Measurements from ENCODE around the gene TBL2. TPM values are rescaled to one million over a fixed set of nuclear protein-coding genes. Genes with fewer than 3 reads are reported as not detected.

Gene TBL2
- polyA plus RNA-seq, 1 donor from 2014 or later = 38.6 TPM

DNA sequence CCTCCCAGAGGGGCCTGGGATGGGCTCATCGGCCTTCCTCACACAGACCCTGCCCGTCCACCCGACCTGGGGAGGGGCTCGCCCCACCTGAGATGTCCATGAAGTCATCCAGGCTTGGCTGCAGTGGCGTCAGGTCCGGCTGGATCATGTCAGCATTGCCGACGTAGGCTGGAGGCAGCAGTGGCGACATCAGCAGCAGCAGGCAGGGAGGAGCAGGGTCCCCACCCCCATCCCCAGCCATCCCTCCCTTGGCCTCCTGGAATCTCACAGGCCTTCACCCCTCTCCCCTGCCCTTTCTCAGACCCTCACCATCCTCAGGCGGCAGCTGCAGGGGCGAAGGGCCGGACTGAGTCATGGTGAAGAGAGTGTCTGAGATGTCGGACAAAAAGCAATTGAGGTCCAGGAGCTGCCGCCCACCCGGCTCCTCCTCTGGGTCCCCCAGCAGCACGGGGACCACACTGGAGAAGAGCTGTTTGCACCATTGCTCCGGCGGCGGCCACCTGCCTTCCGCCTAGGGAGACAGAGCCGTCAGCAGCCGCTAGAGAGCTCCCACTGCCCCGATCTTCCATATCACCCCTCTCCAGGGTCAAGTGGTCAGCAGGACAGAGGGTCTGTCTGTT lies 27.3 kb upstream of the TBL2 start:
- no peaks in the 10 kb centered on the region for H3K9me3 ChIP-seq (ENCODE audit: low read length)
- no peak overlapping the region for H3K4me3 ChIP-seq (ENCODE audit: low read length)
- no peaks in the 10 kb centered on the region for H3K27me3 ChIP-seq (ENCODE audit: insufficient read depth, low read depth, low read length)
- no peaks in the 10 kb centered on the region for H3F3A ChIP-seq (ENCODE audit: insufficient read depth, low read length, poor library complexity, severe bottlenecking)
- no peaks in the 10 kb centered on the region for H4K20me1 ChIP-seq (ENCODE audit: insufficient read depth)
- no peak for TF ChIP-seq SMC3 (conservative IDR thresholded peaks at IDR 0.05; ENCODE audit: poor library complexity)
- TF ChIP-seq TAF1 (IDR thresholded peaks at IDR 0.05; ENCODE audit: low read depth) = no peak
- TF ChIP-seq EZH2 (IDR thresholded peaks at IDR 0.05; ENCODE audit: borderline replicate concordance, insufficient read depth, low read length, poor library complexity, severe bottlenecking) = no peak
- TF ChIP-seq, protein P1, sequence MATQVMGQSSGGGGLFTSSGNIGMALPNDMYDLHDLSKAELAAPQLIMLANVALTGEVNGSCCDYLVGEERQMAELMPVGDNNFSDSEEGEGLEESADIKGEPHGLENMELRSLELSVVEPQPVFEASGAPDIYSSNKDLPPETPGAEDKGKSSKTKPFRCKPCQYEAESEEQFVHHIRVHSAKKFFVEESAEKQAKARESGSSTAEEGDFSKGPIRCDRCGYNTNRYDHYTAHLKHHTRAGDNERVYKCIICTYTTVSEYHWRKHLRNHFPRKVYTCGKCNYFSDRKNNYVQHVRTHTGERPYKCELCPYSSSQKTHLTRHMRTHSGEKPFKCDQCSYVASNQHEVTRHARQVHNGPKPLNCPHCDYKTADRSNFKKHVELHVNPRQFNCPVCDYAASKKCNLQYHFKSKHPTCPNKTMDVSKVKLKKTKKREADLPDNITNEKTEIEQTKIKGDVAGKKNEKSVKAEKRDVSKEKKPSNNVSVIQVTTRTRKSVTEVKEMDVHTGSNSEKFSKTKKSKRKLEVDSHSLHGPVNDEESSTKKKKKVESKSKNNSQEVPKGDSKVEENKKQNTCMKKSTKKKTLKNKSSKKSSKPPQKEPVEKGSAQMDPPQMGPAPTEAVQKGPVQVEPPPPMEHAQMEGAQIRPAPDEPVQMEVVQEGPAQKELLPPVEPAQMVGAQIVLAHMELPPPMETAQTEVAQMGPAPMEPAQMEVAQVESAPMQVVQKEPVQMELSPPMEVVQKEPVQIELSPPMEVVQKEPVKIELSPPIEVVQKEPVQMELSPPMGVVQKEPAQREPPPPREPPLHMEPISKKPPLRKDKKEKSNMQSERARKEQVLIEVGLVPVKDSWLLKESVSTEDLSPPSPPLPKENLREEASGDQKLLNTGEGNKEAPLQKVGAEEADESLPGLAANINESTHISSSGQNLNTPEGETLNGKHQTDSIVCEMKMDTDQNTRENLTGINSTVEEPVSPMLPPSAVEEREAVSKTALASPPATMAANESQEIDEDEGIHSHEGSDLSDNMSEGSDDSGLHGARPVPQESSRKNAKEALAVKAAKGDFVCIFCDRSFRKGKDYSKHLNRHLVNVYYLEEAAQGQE (IDR thresholded peaks at IDR 0.05; ENCODE audit: borderline replicate concordance) = no peak
- TF ChIP-seq POLR2AphosphoS5 (IDR thresholded peaks at IDR 0.05) = no peak
- no peak for TF ChIP-seq RAD21 (conservative IDR thresholded peaks at IDR 0.05)
- no peak for TF ChIP-seq CTCF (IDR thresholded peaks at IDR 0.05; ENCODE audit: poor library complexity, severe bottlenecking)
- TF ChIP-seq EP300 (conservative IDR thresholded peaks at IDR 0.05; ENCODE audit: poor library complexity, severe bottlenecking) = no peak
- no peak for TF ChIP-seq MXI1 (conservative IDR thresholded peaks at IDR 0.05; ENCODE audit: poor library complexity, severe bottlenecking)
- no peak overlapping the region for H3K4me2 ChIP-seq (ENCODE audit: low read length)
- H3K9ac ChIP-seq (ENCODE audit: low read length) = no peak overlapping the region
- no peaks in the 10 kb centered on the region for H3K9me2 ChIP-seq (ENCODE audit: insufficient read depth, low read length)
- no peaks in the 10 kb centered on the region for H3K79me2 ChIP-seq (replicated peaks; ENCODE audit: insufficient read depth, low read length)
- H2AFZ ChIP-seq (ENCODE audit: low read depth, low read length) = no peak overlapping the region
- no peaks in the 10 kb centered on the region for H3K36me3 ChIP-seq (ENCODE audit: insufficient read depth, low read length)
- H3K27ac ChIP-seq (ENCODE audit: low read length) = no peak overlapping the region

DNA sequence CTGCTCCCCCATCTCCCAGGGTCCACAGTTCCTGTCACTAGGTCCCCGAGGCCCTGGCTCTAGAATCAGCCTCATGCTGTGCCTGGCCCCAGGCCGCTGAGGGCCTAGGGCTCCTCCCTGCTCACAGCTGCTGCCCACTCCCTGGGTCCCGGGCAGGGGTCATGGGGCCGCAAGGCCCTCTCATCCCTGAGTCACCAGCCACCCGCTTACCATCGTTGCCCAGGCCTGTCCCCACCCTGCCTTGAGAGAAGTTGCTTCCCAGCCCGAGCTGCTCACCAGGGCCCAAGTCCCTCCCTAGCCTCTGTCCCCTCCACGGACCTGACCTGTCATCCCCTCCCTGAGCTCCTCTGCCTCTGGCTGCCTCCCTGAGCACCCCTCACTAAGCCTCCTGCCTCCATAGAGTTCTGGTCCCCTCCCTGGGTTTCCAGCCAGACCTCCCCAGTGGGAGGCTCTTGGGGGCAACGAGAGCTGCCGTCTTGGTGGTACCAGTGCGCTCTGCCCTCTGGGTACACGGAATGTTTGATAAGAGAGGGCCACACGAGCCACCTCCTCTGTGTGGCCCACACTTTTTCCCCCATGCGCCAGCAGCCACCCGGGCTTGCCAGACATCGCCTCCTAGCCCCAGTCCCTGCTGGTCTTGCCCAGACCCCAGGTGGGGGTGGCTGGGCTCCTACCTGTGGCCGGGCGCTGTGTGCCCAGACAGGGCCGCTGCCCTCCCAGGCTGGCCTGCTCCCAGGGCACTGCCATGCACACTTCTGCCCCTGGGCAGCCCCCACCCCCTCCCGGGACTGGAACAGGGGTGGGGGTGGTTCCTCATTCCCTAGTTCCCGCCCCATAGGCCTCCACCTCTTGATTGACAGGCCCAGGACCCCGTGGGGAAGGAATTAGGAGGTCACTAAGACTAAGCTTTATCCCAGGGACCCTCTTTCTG lies 24.6 kb upstream of the TBL2 start:
- no peaks in the 10 kb centered on the region for H3F3A ChIP-seq (ENCODE audit: insufficient read depth, low read length, poor library complexity, severe bottlenecking)
- no peak overlapping the region for H3K4me2 ChIP-seq (ENCODE audit: low read length)
- no peak overlapping the region for H3K4me3 ChIP-seq (ENCODE audit: low read length)
- H3K36me3 ChIP-seq (ENCODE audit: insufficient read depth, low read length) = no peaks in the 10 kb centered on the region
- no peaks in the 10 kb centered on the region for H4K20me1 ChIP-seq (ENCODE audit: insufficient read depth)
- H2AFZ ChIP-seq (ENCODE audit: low read depth, low read length) = no peak overlapping the region
- no peaks in the 10 kb centered on the region for H3K27me3 ChIP-seq (ENCODE audit: insufficient read depth, low read depth, low read length)
- H3K9ac ChIP-seq (ENCODE audit: low read length) = no peak overlapping the region
- H3K9me2 ChIP-seq (ENCODE audit: insufficient read depth, low read length) = no peaks in the 10 kb centered on the region
- no peaks in the 10 kb centered on the region for H3K79me2 ChIP-seq (replicated peaks; ENCODE audit: insufficient read depth, low read length)
- TF ChIP-seq EZH2 (IDR thresholded peaks at IDR 0.05; ENCODE audit: borderline replicate concordance, insufficient read depth, low read length, poor library complexity, severe bottlenecking) (no peak), TAF1 (IDR thresholded peaks at IDR 0.05; ENCODE audit: low read depth) (no peak), SMC3 (conservative IDR thresholded peaks at IDR 0.05; ENCODE audit: poor library complexity) (no peak), MXI1 (conservative IDR thresholded peaks at IDR 0.05; ENCODE audit: poor library complexity, severe bottlenecking) (no peak), RAD21 (conservative IDR thresholded peaks at IDR 0.05) (no peak), POLR2AphosphoS5 (IDR thresholded peaks at IDR 0.05) (no peak), CTCF (IDR thresholded peaks at IDR 0.05; ENCODE audit: poor library complexity, severe bottlenecking) (no peak), EP300 (conservative IDR thresholded peaks at IDR 0.05; ENCODE audit: poor library complexity, severe bottlenecking) (no peak)
- TF ChIP-seq, protein P1 (IDR thresholded peaks at IDR 0.05; ENCODE audit: borderline replicate concordance) = no peak
- H3K27ac ChIP-seq (ENCODE audit: low read length) = no peak overlapping the region
- no peaks in the 10 kb centered on the region for H3K9me3 ChIP-seq (ENCODE audit: low read length)

All from neural cell (in vitro differentiated cells).